Psoas muscle (tissue), 8 donors: Measurements from ENCODE around the gene SRF. TPM values are rescaled to one million over a fixed set of nuclear protein-coding genes. Genes with fewer than 3 reads are reported as not detected.
A peak's percentile ranks its signal among the peaks of the same experiment; 100 is the strongest.

ENCODE experiments used
- ATAC-seq, 4 donors: fragments of 200-7000 bp; cut with Tn5 transposase; one replicate each; pipeline ENCODE4 v1.9.1; 2020; ENCODE audit warnings: moderate library complexity in 3 of 4, mild to moderate bottlenecking in 2 of 4
- DNase-seq, 2 donors: peaks; one replicate each; pipeline ENCODE4 v3.0.0-alpha.2; 2020
- H3K27ac ChIP-seq: fragments of 200-600 bp; one replicate; pipeline ENCODE4 v1.8.0; 2022
- H3K27me3 ChIP-seq, 3 donors: fragments of 200-600 bp in 1 of 3; one replicate each; pipeline versions ENCODE4 v1.6.1 to v1.8.0; 2013 to 2022; ENCODE audit warnings: low read length in 2 of 3, mild to moderate bottlenecking in 2 of 3, moderate library complexity in 1 of 3; ENCODE audit not compliant: insufficient read depth in 3 of 3
- H3K36me3 ChIP-seq, 2 donors: fragments of 200-600 bp in 1 of 2; one replicate each; pipeline versions ENCODE4 v1.6.1 to v1.8.0; 2013 to 2022; ENCODE audit warnings: low read depth in 1 of 2, mild to moderate bottlenecking in 1 of 2, moderate library complexity in 1 of 2; ENCODE audit not compliant: insufficient read depth in 1 of 2
- H3K4me1 ChIP-seq: fragments of 200-600 bp; one replicate; pipeline ENCODE4 v1.8.0; 2022
- H3K4me3 ChIP-seq: fragments of 200-600 bp; one replicate; pipeline ENCODE4 v1.8.0; 2022; ENCODE audit warnings: mild to moderate bottlenecking
- H3K9me3 ChIP-seq: fragments of 200-600 bp; one replicate; pipeline ENCODE4 v1.8.0; 2022
- CTCF ChIP-seq: fragments of 200-600 bp; IDR thresholded peaks from one replicate; pipeline ENCODE4 v1.8.0; 2022; ENCODE audit warnings: antibody characterized with exemption
- WGBS, 3 donors: extraction: QIAGEN DNeasy Blood & Tissue Kit; methylation state at CpG; one replicate each; pipeline versions ENCODE4 v1.1.6 to v1.1.7; 2013; 5-methylcytosine and 5-hydroxymethylcytosine counted together
- intact Hi-C, 2 donors: fragments of 100-400 bp; cut with DNase I; formaldehyde crosslinking; loops; one replicate each; pipeline versions ENCODE4 v1.11.0 to v1.14.2; 2022
- long read RNA-seq, 2 donors: library from polyadenylated mRNA; unstranded; transcript quantifications; one replicate each; pipeline ENCODE4 v2.0.0, GENCODE V29; 2021
- polyA plus RNA-seq, 3 donors: library from polyadenylated mRNA; stranded (reverse); fragments of 200-250 nt; gene quantifications; one replicate each; pipeline ENCODE4 v1.2.3, GENCODE V29; 2013
- total RNA-seq, 4 donors: library from RNA; stranded (reverse); fragmentation: NEBNext Ultra II Directional in 2 of 4; extraction: Animal tissue kit (Norgen Biotek cat#: 25700) in 2 of 4; gene quantifications; one replicate each; pipeline versions ENCODE4 v1.2.1 to v1.2.4, GENCODE V29; 2021 to 2023
- donor health status: healthy with polysubstance abuse.
- donor health status: DM: no; HTN: no; CAD: no; lungs with moderate emphysema.
- donor health status: Bipolar disorder and iron deficiency.
- donor health status: healthy.
- donor health status: DM: yes; HTN: yes; CAD: no.
- donor health status: DM: no; HTN: no; CAD: no.
- donor health status: DM: no; HTN: no; CAD: no.
- donor health status: DM: yes; HTN: yes; CAD: no.

Gene SRF
- total RNA-seq, result 10 to 100 TPM; 36.4 to 46.6 (median 40.1) TPM
- polyA plus RNA-seq, result 10 to 100 TPM; 26.3 to 57.7 (median 34.7) TPM
- long read RNA-seq, donor 1, full-length matches to known transcripts, result 22 of 31 reads
- long read RNA-seq, donor 1, partial matches to known transcripts, result 6 of 31 reads
- long read RNA-seq, donor 1, other reads (novel, unspliced or antisense), result 3 of 31 reads
- long read RNA-seq, donor 2, full-length matches to known transcripts, result 90 of 113 reads
- long read RNA-seq, donor 2, partial matches to known transcripts, result 13 of 113 reads
- long read RNA-seq, donor 2, other reads (novel, unspliced or antisense), result 10 of 113 reads

- 0% methylated on average over 60 to 83 of the region's 83 CpGs for WGBS, 3 donors
- Histone ChIP-seq H3K4me1 (peaks cover 31% of the 10 kb centered on the region), H3K27me3 (no peaks in the 10 kb centered on the region), H3K9me3 (no peaks in the 10 kb centered on the region), H3K27ac (peak within 1 kb of the TSS; percentile 97), H3K4me3 (peak within 1 kb of the TSS; percentile 89), H3K36me3 (peaks cover 0 to 12% of the 10 kb centered on the region in 2 donors)
- intact Hi-C loops, result no loop called here
- TF ChIP-seq CTCF, result peak; percentile 76
- ATAC-seq (peak; percentile 79 to 83 (median 80)), DNase-seq (peak; percentile 99 to 100)
These were observed at the start of gene SRF for GRCh38 chr6:43170931-43171706. SRF (plus strand) TSS chr6:43171269; CDS start chr6:43171657, 388 bp downstream.

GRCh38 chr6:43122146-43122545, 48.9 kb upstream of the SRF start:
- H3K9me3 ChIP-seq, result no peaks in the 10 kb centered on the region
- ATAC-seq (no peak), DNase-seq (no peak)
- no peaks in the 10 kb centered on the region for H3K4me1 ChIP-seq
- H3K4me3 ChIP-seq, result no peak overlapping the region
- H3K27ac ChIP-seq, result no peak overlapping the region
- intact Hi-C loops, result loop anchor here in 1 of 2 donors (5.0 kb wide), 1 partner anchor 50 kb away; no protein-coding TSS in a partner anchor
- 64 to 74% (median 69%) methylated on average over 2 of the region's 2 CpGs for WGBS, 3 donors
- H3K36me3 ChIP-seq, result no peaks in the 10 kb centered on the region
- no peaks in the 10 kb centered on the region for H3K27me3 ChIP-seq
- no peak for TF ChIP-seq CTCF

- no peak overlapping the region for H3K27ac ChIP-seq
- intact Hi-C loops, result loop anchor here in 1 of 2 donors (5.0 kb wide), 1 partner anchor 51 kb away; no protein-coding TSS in a partner anchor
- H3K27me3 ChIP-seq, result no peaks in the 10 kb centered on the region
- TF ChIP-seq CTCF, result no peak
- WGBS, 3 donors, result 44 to 62% (median 49%) methylated on average over 24 to 25 of the region's 25 CpGs
- ATAC-seq (no peak), DNase-seq (no peak)
- H3K36me3 ChIP-seq, result no peaks in the 10 kb centered on the region
- H3K9me3 ChIP-seq, result no peaks in the 10 kb centered on the region
- H3K4me1 ChIP-seq, result no peaks in the 10 kb centered on the region
- H3K4me3 ChIP-seq, result no peak overlapping the region
These were observed 47.4 kb upstream of the SRF start for GRCh38 chr6:43123461-43124314.

GRCh38 chr6:43124481-43124880, 46.6 kb upstream of the SRF start:
- H3K4me3 ChIP-seq, result no peak overlapping the region
- no peaks in the 10 kb centered on the region for H3K27me3 ChIP-seq
- DNase-seq, result no peak
- intact Hi-C loops, result loop anchor here in 1 of 2 donors (5.0 kb wide), 1 partner anchor 52 kb away; no protein-coding TSS in a partner anchor
- 73 to 86% (median 82%) methylated on average over 6 of the region's 6 CpGs for WGBS, 3 donors
- no peaks in the 10 kb centered on the region for H3K36me3 ChIP-seq
- H3K9me3 ChIP-seq, result no peaks in the 10 kb centered on the region
- no peak for ATAC-seq
- no peak overlapping the region for H3K27ac ChIP-seq
- H3K4me1 ChIP-seq, result no peaks in the 10 kb centered on the region
- no peak for TF ChIP-seq CTCF
